Effector CD8-positive, alpha-beta T cell (primary cell): Measurements from ENCODE around the gene TEX26.
"Not testable (repeated sequence)": the region's sequence is repeated elsewhere in the genome, so short reads cannot be mapped to it uniquely, and the experiment has no call there.

Source experiments
- DNase-seq: peaks from one replicate; lab custom pipeline; 2025; lab: John Stamatoyannopoulos, UW

Gene TEX26

GRCh38 chr13:30918662-30919405 lies 13.6 kb upstream of the TEX26 start:
- DNase-seq: no peak

DNA sequence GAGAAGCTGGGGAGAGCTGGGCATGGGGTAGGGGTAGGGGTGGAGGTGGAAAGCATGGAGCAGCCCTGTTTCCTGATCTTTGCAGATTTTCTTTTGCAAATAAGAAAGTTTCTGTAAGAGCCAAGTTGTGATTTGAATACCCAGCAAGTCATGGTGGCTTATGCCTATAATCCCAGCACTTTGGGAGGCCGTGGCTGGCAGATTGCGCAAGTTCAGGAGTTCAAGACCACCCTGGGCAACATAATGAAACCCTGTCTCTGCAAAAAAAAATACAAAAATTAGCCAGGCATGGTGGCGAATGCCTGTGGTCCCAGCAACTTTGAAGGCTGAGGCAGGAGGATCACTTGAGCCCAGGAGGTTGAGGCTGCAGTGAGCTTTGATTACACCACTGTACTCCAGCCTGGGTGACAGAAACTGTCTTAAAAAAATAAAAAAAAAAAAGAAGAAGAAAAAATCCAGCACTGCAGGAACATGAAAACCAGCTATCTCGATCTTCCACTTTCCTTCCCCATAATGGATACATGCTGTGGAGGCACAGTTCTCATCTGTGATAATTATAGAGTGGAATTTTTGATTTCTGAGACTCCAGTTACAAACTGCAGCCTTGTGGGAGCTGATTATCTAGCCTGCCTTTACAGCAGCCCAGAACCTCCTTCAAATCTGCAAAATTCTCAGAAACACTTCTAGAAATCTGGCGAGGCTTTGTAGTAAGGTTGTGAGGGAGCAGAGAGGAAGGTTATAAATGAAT lies 12.1 kb upstream of the TEX26 start:
- DNase-seq: no peak

GRCh38 chr13:30923418-30923817 lies 9.0 kb upstream of the TEX26 start:
- no peak for DNase-seq

- DNase-seq: no peak
Observed at GRCh38 chr13:30924721-30925120, 7.7 kb upstream of the TEX26 start.

DNA sequence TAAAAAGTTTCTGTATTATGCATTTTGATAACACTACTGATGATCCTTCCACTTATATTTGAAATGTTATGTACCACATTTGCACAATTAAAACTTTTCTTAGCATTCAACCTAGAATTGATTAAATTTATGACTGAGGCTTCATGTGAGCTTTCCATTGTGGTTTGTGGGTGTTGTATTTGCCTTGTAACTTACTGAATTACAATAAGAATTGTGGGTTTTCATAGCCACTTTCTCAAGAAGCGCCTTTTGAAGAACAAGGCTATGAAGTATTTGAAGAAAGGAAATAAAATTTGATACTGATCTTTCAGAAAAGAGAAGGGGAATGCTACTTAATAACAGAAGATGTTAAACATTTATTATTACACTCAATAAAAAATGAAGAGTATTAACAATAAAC lies 7.0 kb upstream of the TEX26 start:
- no peak for DNase-seq

DNA sequence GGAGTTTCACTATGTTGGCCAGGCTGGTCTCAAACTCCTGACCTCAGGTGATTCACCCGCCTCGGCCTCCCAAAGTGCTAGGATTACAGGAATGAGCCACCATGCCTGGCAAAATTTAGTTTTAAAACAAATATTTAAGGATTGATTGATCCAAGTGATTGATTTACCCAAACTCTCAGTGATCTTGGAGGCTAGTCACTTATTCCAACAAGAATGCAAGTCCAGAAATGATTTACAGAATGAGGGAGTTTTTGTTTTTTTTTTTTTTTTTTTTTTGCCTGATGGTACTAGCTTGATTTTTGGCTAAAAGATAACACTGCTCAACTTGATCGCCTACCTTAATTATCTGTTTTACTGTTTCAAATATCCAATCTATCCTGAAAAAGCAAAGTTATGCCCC lies 5.7 kb upstream of the TEX26 start:
- no peak for DNase-seq

DNA sequence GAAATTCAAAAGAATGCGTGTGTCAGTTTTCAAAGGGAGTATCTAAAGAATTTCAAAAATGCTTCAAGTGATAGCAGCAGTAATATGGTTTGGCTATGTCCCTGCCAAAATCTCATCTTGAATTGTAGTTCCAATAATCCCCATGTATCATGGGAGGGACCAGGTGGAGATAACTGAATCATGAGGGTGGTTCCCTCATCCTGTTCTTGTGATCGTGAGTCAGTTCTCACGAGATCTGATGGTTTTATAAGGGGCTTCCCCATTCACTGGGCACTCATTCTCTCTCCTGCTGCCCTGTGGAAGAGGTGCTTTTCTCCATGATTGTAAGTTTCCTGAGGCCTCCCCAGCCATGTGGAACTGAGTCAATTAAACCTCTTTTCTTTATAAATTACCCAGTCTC lies 5.3 kb upstream of the TEX26 start:
- not testable (repeated sequence) for DNase-seq

- no peak for DNase-seq
Observed at GRCh38 chr13:30927595-30927994, 4.9 kb upstream of the TEX26 start.

- no peak for DNase-seq
Observed at GRCh38 chr13:30928978-30929377, 3.5 kb upstream of the TEX26 start.

DNA sequence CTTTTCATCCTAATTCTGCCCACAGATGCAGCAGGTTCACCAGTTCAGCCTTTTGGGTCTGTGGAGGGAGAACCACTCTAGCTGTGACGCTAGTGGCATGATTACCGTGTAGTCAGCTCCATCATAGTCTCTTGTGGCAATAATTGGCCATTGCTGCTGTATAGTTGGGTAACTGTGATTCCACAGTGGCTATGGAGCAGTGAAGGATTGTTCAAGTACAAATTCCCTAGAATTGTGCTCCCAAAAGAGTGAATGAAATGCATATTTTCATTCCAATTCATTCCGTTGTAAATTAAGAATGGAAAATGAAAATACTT lies 856 bp downstream of the TEX26 start:
- no peak for DNase-seq

- DNase-seq: no peak
Observed at GRCh38 chr13:30934381-30934780, 1.9 kb downstream of the TEX26 start.

DNA sequence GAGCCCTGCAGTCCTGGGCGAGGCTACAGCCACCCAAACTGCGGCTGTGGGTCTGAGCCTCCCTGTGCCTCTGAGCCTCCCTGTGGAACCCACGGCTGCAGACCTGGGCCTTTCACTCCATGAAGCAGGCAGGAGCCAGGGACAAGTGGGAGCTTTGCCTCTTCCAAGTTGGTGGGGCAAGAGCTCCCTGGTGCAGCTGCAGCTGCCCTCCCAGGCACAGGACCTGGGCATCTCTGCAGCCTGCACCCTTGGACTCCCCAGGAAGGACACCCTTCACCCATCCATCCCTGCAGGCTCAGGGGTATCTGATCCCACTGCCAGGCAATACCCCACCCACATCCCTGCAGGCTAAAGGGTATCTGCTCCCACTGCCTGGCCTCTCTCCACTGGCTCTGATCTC lies 2.3 kb downstream of the TEX26 start:
- no peak for DNase-seq

DNA sequence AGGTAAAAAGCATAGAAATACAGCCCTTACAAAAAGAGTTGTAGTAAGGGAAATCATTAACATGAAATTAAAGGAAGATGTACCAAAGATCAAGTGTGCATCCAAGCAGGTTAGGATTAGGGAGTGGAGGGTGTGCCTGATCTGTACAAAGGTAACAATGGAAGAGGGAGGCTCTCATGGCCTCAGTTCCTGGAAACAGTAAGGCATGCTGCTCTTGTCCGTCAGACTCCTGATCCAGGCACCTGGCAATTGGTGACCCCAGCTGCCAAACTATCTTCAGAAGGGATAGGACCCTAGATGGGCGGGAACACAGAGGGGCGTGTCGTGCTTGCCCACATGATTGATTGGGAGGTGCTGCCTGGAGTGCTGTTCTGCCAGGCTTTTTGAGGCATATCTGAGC lies 4.5 kb downstream of the TEX26 start:
- no peak for DNase-seq

GRCh38 chr13:30943881-30944280 lies 11.4 kb downstream of the TEX26 start:
- no peak for DNase-seq

DNA sequence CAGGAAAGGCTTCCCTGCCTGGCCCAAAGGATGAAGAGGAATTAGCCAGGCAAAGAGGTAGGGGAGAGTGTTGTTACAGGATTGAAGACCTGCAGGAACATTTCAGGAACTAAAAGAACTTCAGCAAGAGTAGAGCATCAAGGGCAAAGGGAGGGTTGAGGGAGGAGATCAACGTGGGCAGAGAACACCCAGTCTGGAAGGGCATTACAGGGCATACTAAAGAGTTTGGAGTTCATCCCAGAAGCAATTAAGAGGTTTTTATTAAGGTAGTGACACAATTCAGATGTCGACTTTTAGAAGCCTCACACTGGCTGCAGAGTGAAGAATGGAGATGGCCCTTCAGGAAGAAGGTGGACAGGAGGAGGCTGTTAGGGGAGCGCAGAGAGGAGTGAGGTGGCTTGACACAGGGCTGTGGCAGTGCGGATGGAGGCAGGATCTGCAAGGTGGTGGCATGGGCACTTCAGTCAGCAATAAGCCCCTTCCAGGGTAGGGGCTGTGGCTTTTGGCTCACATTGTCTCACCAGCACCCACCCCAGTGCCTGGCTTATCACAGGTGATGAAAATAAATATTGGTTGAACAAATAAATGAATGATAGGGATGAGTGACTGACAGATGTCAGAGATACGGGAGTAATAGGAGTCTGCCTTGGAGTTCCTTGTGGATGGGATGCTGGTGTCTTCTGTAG lies 24.9 kb downstream of the TEX26 start:
- DNase-seq: no peak

DNA sequence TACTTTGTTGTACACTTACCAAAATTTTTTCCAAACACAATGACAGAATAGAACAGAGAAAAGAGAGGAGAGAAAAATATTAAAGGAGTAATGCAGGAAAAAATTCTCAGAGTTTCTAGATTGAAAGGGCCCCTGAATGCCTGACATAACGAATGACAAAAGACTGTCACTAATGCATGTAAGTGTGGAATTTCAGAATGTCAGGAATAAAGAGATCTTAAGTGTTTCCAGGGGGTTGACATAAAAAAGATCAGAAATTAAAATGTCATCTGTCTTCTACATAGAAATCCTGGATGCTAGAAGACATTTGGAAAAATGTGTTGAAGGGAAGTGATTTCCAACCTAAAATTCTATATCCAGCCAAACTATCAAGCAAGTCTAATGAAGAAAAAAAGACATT lies 27.2 kb downstream of the TEX26 start:
- DNase-seq: no peak

- DNase-seq: no peak
Observed at GRCh38 chr13:30963791-30964190, 31.3 kb downstream of the TEX26 start.

DNA sequence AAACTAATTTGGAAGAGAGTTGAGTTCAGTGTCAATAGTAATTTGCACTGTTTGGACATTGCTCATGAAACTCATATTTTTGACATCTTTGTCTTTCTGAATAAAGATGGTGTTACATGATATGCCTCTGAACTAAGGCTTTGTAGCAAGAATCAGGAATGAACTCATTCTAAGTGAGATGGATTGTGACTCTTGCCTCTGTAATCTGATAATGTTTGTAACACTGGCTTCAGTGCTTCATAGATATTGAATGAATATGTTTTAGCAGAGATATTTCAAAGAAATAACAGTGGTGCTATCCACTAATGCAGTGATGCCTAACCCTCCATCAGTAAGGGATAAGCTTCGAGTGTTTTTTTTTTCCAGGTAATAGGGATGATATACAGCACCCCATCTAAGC lies 32.9 kb downstream of the TEX26 start:
- DNase-seq: no peak

DNA sequence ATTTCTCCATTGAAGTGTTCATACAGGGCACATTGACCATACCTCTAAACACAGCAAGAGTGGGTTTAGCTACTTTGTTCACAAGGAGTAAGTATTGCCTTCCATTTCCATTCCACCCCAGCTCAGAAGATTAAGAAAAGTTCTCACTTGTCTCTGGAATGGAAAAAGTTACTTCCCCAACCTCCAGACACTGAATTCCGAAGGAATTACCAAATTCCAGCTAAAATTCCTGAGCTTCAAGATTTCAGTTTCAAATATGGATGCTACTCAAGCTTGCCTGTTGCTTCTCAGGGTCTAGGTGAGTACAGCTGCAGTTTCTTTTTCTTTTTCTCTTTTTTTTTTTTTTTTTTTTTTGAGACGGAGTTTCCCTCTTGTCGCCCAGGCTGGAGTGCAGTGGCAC lies 33.6 kb downstream of the TEX26 start:
- no peak for DNase-seq

GRCh38 chr13:30968846-30969245 lies 36.4 kb downstream of the TEX26 start:
- no peak for DNase-seq

DNA sequence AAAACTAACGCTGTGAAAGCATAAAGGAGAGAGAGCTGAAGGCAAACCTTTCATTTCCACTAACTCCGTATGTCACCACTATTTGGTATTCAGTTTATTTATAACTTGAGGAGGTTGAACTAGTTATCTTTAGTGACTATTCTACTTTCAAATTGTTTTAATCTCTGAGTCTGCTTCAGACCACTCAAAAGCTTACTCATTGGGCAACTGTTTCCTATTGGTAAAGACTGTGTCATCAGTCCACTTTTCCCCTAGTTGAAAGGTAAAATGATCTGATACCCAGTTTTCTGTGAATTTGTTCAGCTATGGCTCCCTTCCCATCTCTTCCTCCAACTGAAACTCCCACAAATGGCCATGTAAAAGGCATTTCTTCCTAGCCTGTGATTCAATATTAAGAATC lies 39.1 kb downstream of the TEX26 start:
- no peak for DNase-seq

DNA sequence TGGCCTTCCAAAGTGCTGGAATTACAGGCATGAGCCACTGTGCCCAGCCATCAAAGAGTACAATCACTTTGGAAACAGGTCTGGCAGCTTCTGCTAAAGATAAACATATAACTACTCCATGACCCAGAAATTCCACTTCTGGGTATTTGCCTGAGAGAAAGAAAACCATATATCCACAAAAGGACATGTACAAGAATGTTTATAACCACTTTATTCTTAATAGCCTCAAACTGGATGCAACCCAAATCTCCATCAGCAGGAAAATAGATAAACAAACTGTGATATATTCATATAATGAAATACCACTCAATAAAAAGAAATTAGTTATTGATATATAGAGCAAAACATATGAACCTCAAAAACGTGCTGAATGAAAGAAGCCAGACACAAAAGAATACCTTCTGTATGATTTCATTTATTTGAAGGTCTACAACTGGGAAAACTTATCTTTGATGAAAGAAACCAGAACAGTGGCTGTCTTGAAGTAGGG lies 40.5 kb downstream of the TEX26 start:
- DNase-seq: no peak

DNA sequence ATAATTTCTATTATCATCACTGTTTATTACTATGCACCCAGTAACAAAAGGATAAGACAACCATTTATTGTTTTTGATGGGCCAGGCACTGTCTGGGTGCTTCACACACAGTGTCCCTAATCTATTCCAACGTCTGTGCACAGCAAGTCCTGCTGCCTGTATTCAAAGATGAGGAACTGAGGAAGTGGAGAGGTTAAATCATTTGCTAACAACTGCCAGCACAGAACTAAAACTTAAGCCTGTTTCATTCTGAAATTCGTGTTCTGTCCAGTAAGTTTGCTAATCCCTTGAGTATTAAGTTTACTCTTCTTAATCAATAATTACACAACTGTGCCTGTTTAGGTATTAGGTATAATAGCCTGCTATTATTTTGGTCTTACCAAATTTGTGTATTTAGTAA lies 41.9 kb downstream of the TEX26 start:
- DNase-seq: no peak
